GM12865 (cell line): ENCODE measurements around the gene ESYT2.

ENCODE experiments used
- DNase-seq: peaks from one replicate; pipeline ENCODE4 v3.0.0; 2010; ENCODE audit warnings: low read depth
- H3K4me3 ChIP-seq: 2 replicates; pipeline ENCODE4 v1.5.1; 2011; ENCODE audit warnings: mild to moderate bottlenecking, low read depth, low read length, control low read depth
- TF ChIP-seq, protein P1 (sequence below): IDR thresholded peaks from 2 replicates; pipeline ENCODE4 v1.5.1; 2011; ENCODE audit warnings: low read length, control low read depth, low read depth, inconsistent platforms; ENCODE audit not compliant: insufficient read depth; ENCODE audit errors: missing control alignments

The ESYT2 gene

GRCh38 chr7:158776474-158776873, 52.8 kb downstream of the ESYT2 start:
- H3K4me3 ChIP-seq = no peak overlapping the region
- TF ChIP-seq, protein P1, sequence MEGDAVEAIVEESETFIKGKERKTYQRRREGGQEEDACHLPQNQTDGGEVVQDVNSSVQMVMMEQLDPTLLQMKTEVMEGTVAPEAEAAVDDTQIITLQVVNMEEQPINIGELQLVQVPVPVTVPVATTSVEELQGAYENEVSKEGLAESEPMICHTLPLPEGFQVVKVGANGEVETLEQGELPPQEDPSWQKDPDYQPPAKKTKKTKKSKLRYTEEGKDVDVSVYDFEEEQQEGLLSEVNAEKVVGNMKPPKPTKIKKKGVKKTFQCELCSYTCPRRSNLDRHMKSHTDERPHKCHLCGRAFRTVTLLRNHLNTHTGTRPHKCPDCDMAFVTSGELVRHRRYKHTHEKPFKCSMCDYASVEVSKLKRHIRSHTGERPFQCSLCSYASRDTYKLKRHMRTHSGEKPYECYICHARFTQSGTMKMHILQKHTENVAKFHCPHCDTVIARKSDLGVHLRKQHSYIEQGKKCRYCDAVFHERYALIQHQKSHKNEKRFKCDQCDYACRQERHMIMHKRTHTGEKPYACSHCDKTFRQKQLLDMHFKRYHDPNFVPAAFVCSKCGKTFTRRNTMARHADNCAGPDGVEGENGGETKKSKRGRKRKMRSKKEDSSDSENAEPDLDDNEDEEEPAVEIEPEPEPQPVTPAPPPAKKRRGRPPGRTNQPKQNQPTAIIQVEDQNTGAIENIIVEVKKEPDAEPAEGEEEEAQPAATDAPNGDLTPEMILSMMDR = no peak
- no peak for DNase-seq

DNA sequence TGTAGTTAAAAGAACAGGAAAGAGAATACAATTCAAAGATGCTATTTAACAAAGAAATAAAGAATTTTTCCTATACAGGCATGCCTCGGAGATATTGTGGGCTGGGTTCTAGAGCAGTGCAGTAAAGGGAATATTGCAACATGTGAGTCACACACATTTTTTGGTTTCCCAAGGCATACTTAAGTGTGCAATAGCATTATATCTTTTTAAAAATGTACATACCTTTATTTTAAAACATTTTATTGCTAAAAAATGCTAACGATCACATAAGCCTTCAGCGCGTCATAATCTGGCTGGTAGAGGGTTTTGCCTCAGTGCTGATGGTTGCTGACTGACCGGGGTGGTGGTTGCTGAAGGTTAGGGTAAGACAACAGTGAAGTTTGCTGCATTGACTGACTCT, 54.4 kb downstream of the ESYT2 start:
- TF ChIP-seq, protein P1 = no peak
- DNase-seq = no peak
- no peak overlapping the region for H3K4me3 ChIP-seq

DNA sequence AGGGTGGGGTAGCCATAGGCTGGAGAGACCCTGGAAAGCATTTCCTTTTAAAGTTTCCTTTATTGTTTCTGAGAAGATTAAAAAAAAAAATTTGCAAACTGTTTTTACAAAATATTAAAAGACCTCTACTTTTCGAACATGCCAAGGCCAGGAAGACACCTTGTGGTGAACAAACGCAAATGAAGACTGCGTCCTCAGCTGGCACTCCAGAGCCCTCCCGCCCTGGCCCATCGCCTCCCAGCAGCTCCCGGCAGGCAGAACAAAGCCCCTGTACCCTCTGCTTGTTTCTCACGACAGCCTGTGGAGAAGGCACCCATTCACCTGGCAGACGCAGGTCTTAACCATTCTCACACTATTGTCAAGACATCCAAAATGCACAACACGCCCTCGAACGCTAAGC, 56.4 kb downstream of the ESYT2 start:
- no peak overlapping the region for H3K4me3 ChIP-seq
- no peak for DNase-seq
- TF ChIP-seq, protein P1 = no peak

DNA sequence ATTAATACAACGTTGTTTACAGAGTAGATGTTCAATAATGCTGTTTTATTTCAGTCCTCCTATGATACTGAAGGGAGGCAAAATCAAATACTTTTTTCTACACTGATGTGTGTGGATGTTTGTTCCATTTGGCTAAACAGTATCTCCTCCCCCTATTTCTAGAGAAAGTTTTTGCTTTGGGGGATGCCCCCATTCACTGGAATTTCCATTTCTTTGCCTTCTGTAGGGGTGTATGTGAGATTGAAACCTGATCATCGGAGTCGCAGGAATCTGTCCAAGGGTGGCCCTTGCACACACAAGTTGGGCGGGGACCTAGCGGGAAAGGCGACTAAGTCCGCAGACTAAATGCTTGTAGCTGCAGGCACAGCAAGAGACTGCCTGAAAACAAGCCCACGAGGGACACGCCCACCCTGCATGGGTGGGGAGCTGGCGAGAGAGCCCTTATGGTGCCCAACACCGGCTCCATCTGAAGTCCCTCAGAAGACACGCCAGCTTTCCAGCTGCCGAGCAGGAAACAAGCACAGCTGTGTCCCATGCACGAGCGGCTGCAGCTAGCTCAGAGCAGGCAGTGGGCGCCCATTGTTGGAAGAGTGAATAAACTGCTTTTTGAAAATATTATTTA, 58.0 kb downstream of the ESYT2 start:
- H3K4me3 ChIP-seq = no peak overlapping the region
- DNase-seq = no peak
- TF ChIP-seq, protein P1 = no peak

DNA sequence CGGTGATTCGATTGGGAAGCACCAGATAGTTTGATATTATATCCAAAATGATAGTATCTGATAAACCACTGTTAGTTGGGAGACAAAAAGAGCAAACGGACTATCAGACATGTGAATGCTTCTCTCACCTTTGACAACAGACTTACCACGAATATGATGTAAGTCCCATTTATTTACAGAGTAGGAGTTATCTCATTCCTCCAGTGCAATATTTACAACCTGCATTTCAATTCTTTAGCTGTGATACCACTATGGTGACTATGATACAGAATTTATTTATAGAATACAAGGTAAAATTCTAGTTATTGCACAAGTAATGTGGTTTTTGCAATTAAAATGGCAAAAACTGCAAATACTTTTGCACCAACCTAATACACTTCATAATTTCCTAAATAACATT, 61.6 kb downstream of the ESYT2 start:
- DNase-seq = no peak
- TF ChIP-seq, protein P1 = no peak

GRCh38 chr7:158766570-158767281, 62.6 kb downstream of the ESYT2 start:
- TF ChIP-seq, protein P1 = no peak
- H3K4me3 ChIP-seq = no peak overlapping the region
- DNase-seq = no peak

More for the DNA sequence above, 61.6 kb downstream of the ESYT2 start:
- H3K4me3 ChIP-seq = no peak overlapping the region
